ENCODE results near the gene ANXA8.
"Not testable (repeated sequence)": the region's sequence is repeated elsewhere in the genome, so short reads cannot be mapped to it uniquely, and the experiment has no call there.

The ANXA8 gene

DNA sequence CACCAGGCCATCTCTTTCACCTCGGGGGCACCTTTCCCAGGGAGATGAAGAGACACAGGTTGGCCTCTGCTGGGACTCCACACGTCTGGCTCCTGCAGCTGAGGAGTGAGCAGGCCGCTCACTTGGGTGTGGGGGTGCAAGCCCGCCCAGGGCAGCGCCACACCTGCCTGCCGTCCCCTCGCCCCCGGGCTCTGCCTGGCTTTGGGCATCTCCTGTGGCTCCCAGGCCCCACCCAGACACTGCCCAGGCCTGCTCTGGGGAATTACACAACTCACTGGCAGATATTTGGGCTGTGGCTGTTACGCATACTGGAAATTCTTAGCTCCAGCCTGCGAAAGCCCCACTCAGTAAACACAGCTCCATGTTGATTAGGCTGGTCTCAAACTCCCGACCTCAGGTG is at the start of gene ANXA8:
Gene ANXA8, minus strand, starts transcription at position 193 of the 400 bp plus-strand sequence. Its CDS starts 182 bp downstream, at position 11.
- not testable (repeated sequence) for DNase-seq

- not testable (repeated sequence) for DNase-seq
Measured at GRCh38 chr10:47523475-47523874, 39.6 kb upstream of the ANXA8 start, which contains the start of gene AGAP9. AGAP9 (minus strand) TSS chr10:47523638; CDS start chr10:47523526, 112 bp downstream.

GRCh38 chr10:47502313-47502712 is 18.4 kb upstream of the ANXA8 start:
- not testable (repeated sequence) for DNase-seq

DNA sequence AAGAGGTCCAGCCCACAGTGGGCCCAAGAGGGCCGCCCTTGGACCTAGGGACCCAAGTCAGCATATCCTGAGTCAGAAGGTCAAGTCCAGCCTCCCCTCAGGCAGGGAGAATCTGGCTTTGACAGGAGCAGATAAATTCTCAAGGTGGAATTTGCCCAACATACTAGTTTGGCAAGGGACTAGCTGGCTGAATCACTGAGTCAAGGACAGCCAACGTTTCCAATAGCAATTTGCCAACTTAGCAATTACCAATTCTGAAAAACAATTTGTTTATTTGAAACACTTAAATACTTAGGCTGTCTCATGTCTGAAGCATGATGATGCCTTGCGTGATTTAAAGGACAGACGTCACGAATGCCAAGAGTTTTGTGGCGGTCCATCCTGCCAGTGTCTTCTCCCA is 10.3 kb upstream of the ANXA8 start:
- DNase-seq: not testable (repeated sequence)

- not testable (repeated sequence) for DNase-seq
Measured at GRCh38 chr10:47491600-47491999, 7.7 kb upstream of the ANXA8 start, which contains the start of gene FAM25G. FAM25G (minus strand) TSS chr10:47491700; CDS start chr10:47491674, 26 bp downstream.

- DNase-seq: not testable (repeated sequence)
Measured at GRCh38 chr10:47489630-47490029, 5.7 kb upstream of the ANXA8 start.

- not testable (repeated sequence) for DNase-seq
Measured at GRCh38 chr10:47485943-47486342, 2.0 kb upstream of the ANXA8 start.

DNA sequence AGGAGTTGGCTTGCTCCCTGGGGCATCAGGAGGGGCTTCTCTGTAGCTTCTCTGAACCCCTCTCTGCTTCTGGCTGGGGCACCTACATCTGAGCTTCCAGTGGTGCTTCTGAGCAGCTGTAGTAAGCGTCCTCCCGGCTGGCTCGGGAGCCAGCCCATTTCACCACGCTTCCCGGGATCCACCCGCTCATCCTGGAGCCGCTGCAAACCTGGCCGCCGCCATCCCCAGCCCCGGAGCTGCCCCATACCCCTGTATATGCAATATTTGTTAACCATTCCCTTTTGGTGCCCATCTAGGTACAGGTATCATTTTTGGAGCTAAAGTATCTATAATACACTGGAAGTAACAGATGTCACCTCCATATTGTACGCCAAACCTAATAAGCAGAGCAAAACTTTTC is 871 bp upstream of the ANXA8 start:
- DNase-seq: not testable (repeated sequence)

- DNase-seq: not testable (repeated sequence)
Measured at GRCh38 chr10:47482367-47482766, 1.5 kb downstream of the ANXA8 start.

GRCh38 chr10:47481768-47482181 is 2.1 kb downstream of the ANXA8 start:
- not testable (repeated sequence) for DNase-seq

DNA sequence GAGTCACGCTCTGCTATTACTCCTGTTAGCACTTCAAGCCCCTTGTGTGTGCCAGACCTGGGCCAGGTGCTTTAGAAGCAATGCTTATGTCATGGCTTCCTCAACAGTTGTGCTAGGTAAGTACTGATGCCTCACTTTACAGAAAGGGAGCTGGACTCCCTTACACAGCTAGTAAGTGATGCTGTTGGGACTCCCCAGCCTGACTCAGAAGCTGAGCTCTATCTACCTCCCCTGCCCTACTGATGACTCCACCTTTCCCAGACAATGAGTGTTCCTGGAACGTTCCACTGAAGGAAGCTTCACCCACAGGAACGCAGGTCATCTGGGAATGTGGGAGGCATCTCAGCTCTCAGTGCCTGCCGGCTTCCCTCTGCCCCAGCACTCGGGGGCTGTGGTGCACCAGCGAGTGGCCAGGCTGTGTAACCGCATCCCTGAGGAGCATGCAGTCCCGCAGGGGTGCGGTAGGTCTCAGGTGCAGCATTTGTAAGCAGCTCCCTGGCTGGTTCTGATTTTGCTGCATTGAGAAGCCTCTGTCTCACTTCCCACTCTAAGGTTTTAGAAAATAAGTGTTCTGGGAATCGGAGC is 2.6 kb downstream of the ANXA8 start:
- DNase-seq: not testable (repeated sequence)

GRCh38 chr10:47480133-47480532 is 3.8 kb downstream of the ANXA8 start:
- DNase-seq: not testable (repeated sequence)

DNA sequence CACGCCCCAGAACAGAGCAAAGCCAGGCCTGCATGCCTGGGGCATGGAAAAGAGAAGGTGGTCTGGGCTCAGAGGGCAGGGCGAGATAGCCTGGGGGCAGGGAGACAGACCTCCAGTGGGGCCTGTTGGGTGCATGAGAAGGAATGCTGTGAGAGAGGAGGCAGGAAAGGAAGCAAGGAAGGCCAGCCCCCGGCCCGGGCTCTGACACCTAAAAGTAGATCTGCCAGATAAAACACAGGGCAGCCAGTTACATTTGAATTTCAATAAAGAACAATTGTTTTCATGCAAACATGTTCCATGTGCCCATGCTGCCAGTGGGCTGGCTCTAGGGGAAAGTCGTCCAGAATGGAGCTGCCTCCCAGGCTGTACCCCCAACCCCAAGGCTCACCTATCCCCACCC is 5.8 kb downstream of the ANXA8 start:
- DNase-seq: not testable (repeated sequence)

GRCh38 chr10:47477078-47477477 is 6.8 kb downstream of the ANXA8 start:
- DNase-seq: not testable (repeated sequence)

GRCh38 chr10:47475101-47475500 is 8.8 kb downstream of the ANXA8 start:
- not testable (repeated sequence) for DNase-seq

GRCh38 chr10:47473516-47473915 is 10.4 kb downstream of the ANXA8 start:
- DNase-seq: not testable (repeated sequence)

DNA sequence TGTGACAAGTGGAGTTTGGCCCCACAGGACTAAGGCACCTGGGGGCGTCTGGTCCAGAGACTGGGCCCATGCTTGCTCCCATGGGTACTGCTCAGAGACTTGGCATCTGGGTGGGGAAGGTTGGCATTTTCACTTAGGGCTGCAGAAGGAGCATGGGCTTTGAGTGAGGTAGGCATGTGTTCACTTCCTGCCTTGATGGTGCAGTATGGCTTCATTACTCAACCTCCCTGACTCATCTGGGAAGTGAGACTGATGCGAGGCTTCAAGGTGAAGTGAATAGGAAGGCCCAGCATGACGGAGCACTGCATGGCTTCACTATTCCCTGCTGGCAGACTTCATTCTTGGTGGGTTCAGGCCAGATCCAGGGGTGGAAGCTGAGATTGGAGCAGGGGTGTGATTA is 11.3 kb downstream of the ANXA8 start:
- not testable (repeated sequence) for DNase-seq

DNA sequence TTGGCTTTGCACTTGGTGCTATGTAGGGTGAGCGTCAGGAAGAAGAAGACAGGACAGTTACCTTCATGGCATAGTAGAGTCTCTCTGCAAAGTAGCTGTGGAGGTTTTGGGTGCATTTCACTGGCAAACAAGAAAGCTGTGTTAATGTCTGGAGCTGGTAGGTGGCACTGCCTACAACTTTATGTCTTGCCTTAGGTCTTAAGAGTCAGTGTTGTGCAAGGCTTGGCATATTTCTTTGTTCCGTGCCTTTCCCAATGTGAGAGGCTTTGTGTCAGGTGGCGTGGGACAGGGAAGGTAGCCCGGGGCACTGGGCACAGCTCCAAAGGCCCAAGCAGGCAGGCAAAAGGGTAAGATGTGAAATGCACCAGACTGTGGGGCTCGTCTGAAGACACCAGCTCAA is 11.8 kb downstream of the ANXA8 start:
- DNase-seq: not testable (repeated sequence)

DNA sequence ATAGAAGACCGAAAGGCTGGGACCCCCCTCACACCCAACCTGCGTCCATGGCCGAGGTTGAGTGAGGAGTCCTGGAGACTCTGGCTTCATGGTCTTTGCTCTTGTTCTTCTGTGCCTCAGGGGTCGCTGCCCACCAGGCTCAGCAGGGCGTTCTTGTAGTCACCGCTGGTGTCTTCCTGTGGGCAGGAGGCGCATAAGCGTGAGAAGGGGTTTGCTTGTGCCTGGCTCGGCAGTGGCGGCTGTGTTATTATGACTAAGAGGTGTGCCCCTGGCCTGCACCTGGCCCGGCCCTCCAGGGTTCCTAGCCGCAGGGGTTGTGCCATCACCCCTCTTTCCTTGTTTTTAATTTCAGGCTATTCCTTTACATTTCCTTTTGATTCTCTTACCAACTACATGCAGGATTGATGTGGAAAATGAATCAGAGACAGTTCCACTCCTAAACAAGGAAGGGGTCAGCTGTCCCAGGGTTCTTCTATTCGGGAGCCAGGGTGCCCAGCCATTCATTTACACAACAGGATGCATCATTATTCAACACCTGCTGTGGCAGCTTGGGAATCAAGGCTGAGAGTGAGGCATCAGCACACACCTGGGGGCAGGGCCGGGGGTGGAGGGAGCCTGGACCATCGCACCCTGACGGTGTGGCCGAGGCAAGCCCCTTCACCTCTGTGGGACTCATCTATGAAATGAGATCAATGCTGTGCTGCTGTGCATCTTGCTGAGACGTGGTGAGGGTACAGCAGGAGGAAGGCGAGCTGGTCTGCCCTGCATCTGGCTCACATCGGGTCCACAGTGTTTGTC is 15.0 kb downstream of the ANXA8 start:
- not testable (repeated sequence) for DNase-seq

- not testable (repeated sequence) for DNase-seq
Measured at GRCh38 chr10:47467957-47468356, 16.0 kb downstream of the ANXA8 start.

GRCh38 chr10:47467458-47467857 is 16.5 kb downstream of the ANXA8 start:
- DNase-seq: not testable (repeated sequence)

GRCh38 chr10:47465216-47465917 is 18.5 kb downstream of the ANXA8 start:
- not testable (repeated sequence) for DNase-seq
